WTC11 (cell line): ENCODE measurements around the gene CACNG1. TPM values are rescaled to one million over a fixed set of nuclear protein-coding genes. Genes with fewer than 3 reads are reported as not detected.

Experiments
- ATAC-seq: fragments of 200-7000 bp; cut with Tn5 transposase; 2 replicates; pipeline ENCODE4 v1.10.0; 2021; ENCODE audit warnings: mild to moderate bottlenecking, moderate library complexity
- CTCF ChIA-PET: fragments of 300-600 bp; sonication (Branson Sonifier 250); formaldehyde crosslinking; loops from one replicate; lab custom pipeline; 2021; ENCODE audit warnings: antibody characterized with exemption; lab: Charles Lee
- POLR2A ChIA-PET: fragments of 350-600 bp; sonication (Branson Sonifier 250); formaldehyde crosslinking; loops from one replicate; lab custom pipeline; 2021; ENCODE audit warnings: antibody characterized with exemption; lab: Charles Lee
- DNase-seq: peaks from one replicate; pipeline ENCODE4 v3.0.0; 2021; ENCODE audit warnings: low spot score
- H3K27ac Mint-ChIP-seq: 2 replicates; pipeline ENCODE4 v1.8.0; 2021; ENCODE audit warnings: mixed read lengths
- H3K27me3 Mint-ChIP-seq: 2 replicates; pipeline ENCODE4 v1.8.0; 2021; ENCODE audit warnings: low read depth, mild to moderate bottlenecking, moderate library complexity, mixed read lengths
- H3K36me3 Mint-ChIP-seq: 2 replicates; pipeline ENCODE4 v1.8.0; 2021; ENCODE audit warnings: mixed read lengths
- H3K4me1 Mint-ChIP-seq: 2 replicates; pipeline ENCODE4 v1.8.0; 2022; ENCODE audit warnings: mixed read lengths
- H3K4me3 Mint-ChIP-seq: 2 replicates; pipeline ENCODE4 v1.8.0; 2021; ENCODE audit warnings: mild to moderate bottlenecking, moderate library complexity, mixed read lengths
- H3K9me3 Mint-ChIP-seq: 2 replicates; pipeline ENCODE4 v1.8.0; 2021; ENCODE audit warnings: mixed read lengths
- ATF2 ChIP-seq: sonication (generic); formaldehyde crosslinking; IDR thresholded peaks from 2 replicates; pipeline ENCODE4 v1.8.1; 2022; ENCODE audit warnings: low read depth, missing genetic modification reagents, borderline replicate concordance
- CDX4 ChIP-seq: fragments of 250-450 bp; sonication (Bioruptor Pico); IDR thresholded peaks from 2 replicates; pipeline ENCODE4 v1.9.0; 2021; ENCODE audit warnings: moderate library complexity, mild to moderate bottlenecking, inconsistent platforms, borderline replicate concordance
- CREB1 ChIP-seq: sonication (generic); formaldehyde crosslinking; IDR thresholded peaks from 2 replicates; pipeline ENCODE4 v1.8.0; 2023; ENCODE audit warnings: mild to moderate bottlenecking, missing genetic modification reagents
- E2F4 ChIP-seq: sonication (generic); formaldehyde crosslinking; IDR thresholded peaks from 2 replicates; pipeline ENCODE4 v1.8.1; 2022; ENCODE audit warnings: low read depth, mild to moderate bottlenecking, moderate library complexity, missing genetic modification reagents, borderline replicate concordance
- ERG ChIP-seq: fragments of 250-450 bp; sonication (Bioruptor Pico); IDR thresholded peaks from 2 replicates; pipeline ENCODE4 v1.8.0; 2021; ENCODE audit warnings: mild to moderate bottlenecking
- ESRRA ChIP-seq: sonication (generic); formaldehyde crosslinking; IDR thresholded peaks from 2 replicates; pipeline ENCODE4 v1.8.1; 2022; ENCODE audit warnings: mild to moderate bottlenecking, missing genetic modification reagents, borderline replicate concordance
- FOXJ3 ChIP-seq: sonication (generic); formaldehyde crosslinking; IDR thresholded peaks from 2 replicates; pipeline ENCODE4 v1.9.0; 2021; ENCODE audit warnings: missing genetic modification reagents, mild to moderate bottlenecking, borderline replicate concordance
- FOXK1 ChIP-seq: sonication (generic); formaldehyde crosslinking; IDR thresholded peaks from 2 replicates; pipeline ENCODE4 v1.8.0; 2022; ENCODE audit warnings: mild to moderate bottlenecking, moderate library complexity, missing genetic modification reagents
- GRHL2 ChIP-seq: fragments of 250-450 bp; sonication (Bioruptor Pico); IDR thresholded peaks from 2 replicates; pipeline ENCODE4 v1.8.0; 2022; ENCODE audit warnings: mild to moderate bottlenecking, moderate library complexity; ENCODE audit not compliant: insufficient replicate concordance, severe bottlenecking
- GTF2I ChIP-seq: fragments of 250-450 bp; sonication (Bioruptor Pico); conservative IDR thresholded peaks from 2 replicates; pipeline ENCODE4 v1.4.0; 2021; ENCODE audit warnings: mild to moderate bottlenecking
- IRF2 ChIP-seq: sonication (generic); formaldehyde crosslinking; IDR thresholded peaks from 2 replicates; pipeline ENCODE4 v1.8.0; 2022; ENCODE audit warnings: low read depth, missing genetic modification reagents, borderline replicate concordance
- JUN ChIP-seq: sonication (generic); formaldehyde crosslinking; IDR thresholded peaks from 2 replicates; pipeline ENCODE4 v1.8.0; 2023; ENCODE audit warnings: mild to moderate bottlenecking, missing genetic modification reagents
- NFATC4 ChIP-seq: fragments of 250-450 bp; sonication (Bioruptor Pico); IDR thresholded peaks from 2 replicates; pipeline ENCODE4 v1.9.0; 2021; ENCODE audit warnings: mild to moderate bottlenecking
- NR1H2 ChIP-seq: sonication (generic); formaldehyde crosslinking; IDR thresholded peaks from 2 replicates; pipeline ENCODE4 v1.9.0; 2021; ENCODE audit warnings: mild to moderate bottlenecking, moderate library complexity, missing genetic modification reagents
- PREB ChIP-seq: sonication (generic); formaldehyde crosslinking; IDR thresholded peaks from 2 replicates; pipeline ENCODE4 v1.8.1; 2022; ENCODE audit warnings: mild to moderate bottlenecking, missing genetic modification reagents, moderate library complexity, borderline replicate concordance
- RELA ChIP-seq: sonication (generic); formaldehyde crosslinking; IDR thresholded peaks from 2 replicates; pipeline ENCODE4 v1.8.1; 2022; ENCODE audit warnings: missing genetic modification reagents, mild to moderate bottlenecking, borderline replicate concordance
- TEAD1 ChIP-seq: sonication (generic); formaldehyde crosslinking; IDR thresholded peaks from 2 replicates; pipeline ENCODE4 v1.8.0; 2022; ENCODE audit warnings: mild to moderate bottlenecking, missing genetic modification reagents
- TEAD4 ChIP-seq: sonication (generic); formaldehyde crosslinking; IDR thresholded peaks from 2 replicates; pipeline ENCODE4 v1.8.0; 2022; ENCODE audit warnings: mild to moderate bottlenecking, missing genetic modification reagents
- ZBTB43 ChIP-seq: sonication (generic); formaldehyde crosslinking; IDR thresholded peaks from 2 replicates; pipeline ENCODE4 v1.8.1; 2023; ENCODE audit warnings: mild to moderate bottlenecking, missing genetic modification reagents
- ZNF121 ChIP-seq: sonication (generic); formaldehyde crosslinking; IDR thresholded peaks from 2 replicates; pipeline ENCODE4 v1.8.0; 2023; ENCODE audit warnings: missing genetic modification reagents
- ZNF232 ChIP-seq: sonication (generic); formaldehyde crosslinking; IDR thresholded peaks from 2 replicates; pipeline ENCODE4 v1.8.0; 2022; ENCODE audit warnings: mild to moderate bottlenecking, missing genetic modification reagents
- ZNF263 ChIP-seq: sonication (generic); formaldehyde crosslinking; IDR thresholded peaks from 2 replicates; pipeline ENCODE4 v1.8.1; 2022; ENCODE audit warnings: low read depth, mild to moderate bottlenecking, moderate library complexity, missing genetic modification reagents
- ZNF396 ChIP-seq: fragments of 250-450 bp; sonication (Bioruptor Pico); IDR thresholded peaks from 2 replicates; pipeline ENCODE4 v1.8.0; 2021; ENCODE audit warnings: mild to moderate bottlenecking, moderate library complexity, borderline replicate concordance
- ZNF423 ChIP-seq: fragments of 250-450 bp; sonication (Bioruptor Pico); IDR thresholded peaks from 2 replicates; pipeline ENCODE4 v2.1.2; 2022; ENCODE audit warnings: mild to moderate bottlenecking, moderate library complexity
- total RNA-seq: library from RNA; stranded (reverse); gene quantifications from 3 replicates; pipeline ENCODE4 v1.2.3, GENCODE V29; 2021

CACNG1 gene
- total RNA-seq, 1 experiment from 2014 or later, result not detected

GRCh38 chr17:67068999-67069398, 24.6 kb downstream of the CACNG1 start (continued):
- TF ChIP-seq NFATC4 (no peak), E2F4 (CRISPR knock-in tag) (no peak), GTF2I (CRISPR knock-in tag) (no peak), TEAD1 (no peak), IRF2 (no peak), ZNF423 (CRISPR knock-in tag) (no peak), CREB1 (CRISPR knock-in tag) (no peak), ZNF396 (CRISPR knock-in tag) (no peak)
- TF ChIP-seq, all 79 proteins: peak for 0

- ChIA-PET CTCF (interaction anchor here (2.1 kb wide), 1 partner anchor 53 kb away, joined by 7 read pairs; no protein-coding TSS in a partner anchor), POLR2A (no interaction called here)
- no peaks in the 10 kb centered on the region for H3K9me3 Mint-ChIP-seq
- H3K27me3 Mint-ChIP-seq, result no peaks in the 10 kb centered on the region
- ATAC-seq (no peak), DNase-seq (no peak)
- H3K27ac Mint-ChIP-seq, result no peak overlapping the region
- H3K4me3 Mint-ChIP-seq, result no peak overlapping the region
- H3K4me1 Mint-ChIP-seq, result peaks cover 9% of the 10 kb centered on the region
- TF ChIP-seq JUN (CRISPR knock-in tag) (no peak), ERG (CRISPR knock-in tag) (no peak), NR1H2 (CRISPR knock-in tag) (no peak), FOXJ3 (CRISPR knock-in tag) (no peak), ZNF232 (CRISPR knock-in tag) (no peak), ESRRA (CRISPR knock-in tag) (no peak), FOXK1 (CRISPR knock-in tag) (no peak), ZBTB43 (no peak), RELA (CRISPR knock-in tag) (no peak), GRHL2 (CRISPR knock-in tag) (no peak), TEAD4 (CRISPR knock-in tag) (no peak), ZNF263 (CRISPR knock-in tag) (no peak)
- peaks cover 3% of the 10 kb centered on the region; the same call in 1 of the 2 replicates for H3K36me3 Mint-ChIP-seq
These were observed 25.3 kb downstream of the CACNG1 start for GRCh38 chr17:67069603-67070136.

GRCh38 chr17:67071595-67071994, 27.2 kb downstream of the CACNG1 start:
- H3K4me1 Mint-ChIP-seq, result peaks cover 9% of the 10 kb centered on the region
- DNase-seq, result no peak
- H3K9me3 Mint-ChIP-seq, result no peaks in the 10 kb centered on the region
- peaks cover 3% of the 10 kb centered on the region; the same call in 1 of the 2 replicates for H3K36me3 Mint-ChIP-seq
- ATAC-seq, result no peak
- POLR2A ChIA-PET, result no interaction called here
- no peak overlapping the region for H3K27ac Mint-ChIP-seq
- CTCF ChIA-PET, result no interaction called here
- H3K4me3 Mint-ChIP-seq, result no peak overlapping the region
- H3K27me3 Mint-ChIP-seq, result no peaks in the 10 kb centered on the region
- TF ChIP-seq ZNF121 (CRISPR knock-in tag), result no peak
- no peak for TF ChIP-seq ATF2 (CRISPR knock-in tag)
- TF ChIP-seq ERG (CRISPR knock-in tag), result no peak
- no peak for TF ChIP-seq ZNF263 (CRISPR knock-in tag)
- no peak for TF ChIP-seq CDX4 (CRISPR knock-in tag)
- no peak for TF ChIP-seq PREB (CRISPR knock-in tag)
